Activated T-cell treated with anti-CD3 and anti-CD28 coated beads, Interleukin-2, amount 50 U/mL, for 48 hours (primary cell): ENCODE measurements around the gene CR1L.
"Not testable (repeated sequence)": the region's sequence is repeated elsewhere in the genome, so short reads cannot be mapped to it uniquely, and the experiment has no call there.

ENCODE experiments used
- DNase-seq, 2 experiments: peaks; one replicate each; pipeline ENCODE4 v3.0.0-alpha.2; 2020

The CR1L gene

GRCh38 chr1:207644852-207645634 lies at the start of gene CR1L:
CR1L (plus strand) TSS chr1:207645133; CDS start chr1:207645234, 101 bp downstream.
- DNase-seq = peak; percentile 85

GRCh38 chr1:207603777-207604176 lies 41.2 kb upstream of the CR1L start:
- no peak for DNase-seq

GRCh38 chr1:207605444-207606361 lies 39.2 kb upstream of the CR1L start:
- no peak for DNase-seq

GRCh38 chr1:207606362-207606755 lies 38.6 kb upstream of the CR1L start:
- DNase-seq = no peak

GRCh38 chr1:207612762-207613161 lies 32.2 kb upstream of the CR1L start:
- DNase-seq = no peak

GRCh38 chr1:207619871-207620542 lies 24.9 kb upstream of the CR1L start:
- DNase-seq = peak; percentile 20 to 21

- DNase-seq = no peak
These were observed 24.4 kb upstream of the CR1L start for GRCh38 chr1:207620543-207620893.

- not testable (repeated sequence) for DNase-seq
These were observed 19.3 kb upstream of the CR1L start for GRCh38 chr1:207625504-207626071.

- DNase-seq = no peak
These were observed 18.0 kb upstream of the CR1L start for GRCh38 chr1:207626972-207627337.

GRCh38 chr1:207627496-207627895 lies 17.4 kb upstream of the CR1L start:
- no peak for DNase-seq

GRCh38 chr1:207628776-207629175 lies 16.2 kb upstream of the CR1L start:
- DNase-seq = no peak

GRCh38 chr1:207631137-207631536 lies 13.8 kb upstream of the CR1L start:
- no peak for DNase-seq

GRCh38 chr1:207633226-207633625 lies 11.7 kb upstream of the CR1L start:
- DNase-seq = no peak

- DNase-seq = not testable (repeated sequence)
These were observed 11.1 kb upstream of the CR1L start for GRCh38 chr1:207633699-207634289.

- not testable (repeated sequence) for DNase-seq
These were observed 10.6 kb upstream of the CR1L start for GRCh38 chr1:207634293-207634692.

- not testable (repeated sequence) for DNase-seq
These were observed 9.3 kb upstream of the CR1L start for GRCh38 chr1:207635569-207636186.

- not testable (repeated sequence) for DNase-seq
These were observed 6.3 kb upstream of the CR1L start for GRCh38 chr1:207638487-207639145.

GRCh38 chr1:207639362-207639761 lies 5.6 kb upstream of the CR1L start:
- not testable (repeated sequence) for DNase-seq

- DNase-seq = no peak
These were observed 624 bp upstream of the CR1L start for GRCh38 chr1:207644166-207644851.

- no peak for DNase-seq
These were observed 725 bp downstream of the CR1L start for GRCh38 chr1:207645635-207646081.

GRCh38 chr1:207646171-207646570 lies 1.2 kb downstream of the CR1L start:
- DNase-seq = no peak
